GM10266 (cell line): ENCODE measurements around the gene ITIH2.
"Not testable (repeated sequence)": the region's sequence is repeated elsewhere in the genome, so short reads cannot be mapped to it uniquely, and the experiment has no call there.

Experiments used
- DNase-seq: peaks from one replicate; pipeline ENCODE4 v3.0.0; 2012; ENCODE audit errors: extremely low spot score
- CTCF ChIP-seq: IDR thresholded peaks from 2 replicates; pipeline ENCODE4 v1.5.1; 2012; ENCODE audit warnings: mild to moderate bottlenecking, low read depth; ENCODE audit not compliant: control insufficient read depth, insufficient read depth; ENCODE audit errors: missing control alignments

ITIH2 gene

DNA sequence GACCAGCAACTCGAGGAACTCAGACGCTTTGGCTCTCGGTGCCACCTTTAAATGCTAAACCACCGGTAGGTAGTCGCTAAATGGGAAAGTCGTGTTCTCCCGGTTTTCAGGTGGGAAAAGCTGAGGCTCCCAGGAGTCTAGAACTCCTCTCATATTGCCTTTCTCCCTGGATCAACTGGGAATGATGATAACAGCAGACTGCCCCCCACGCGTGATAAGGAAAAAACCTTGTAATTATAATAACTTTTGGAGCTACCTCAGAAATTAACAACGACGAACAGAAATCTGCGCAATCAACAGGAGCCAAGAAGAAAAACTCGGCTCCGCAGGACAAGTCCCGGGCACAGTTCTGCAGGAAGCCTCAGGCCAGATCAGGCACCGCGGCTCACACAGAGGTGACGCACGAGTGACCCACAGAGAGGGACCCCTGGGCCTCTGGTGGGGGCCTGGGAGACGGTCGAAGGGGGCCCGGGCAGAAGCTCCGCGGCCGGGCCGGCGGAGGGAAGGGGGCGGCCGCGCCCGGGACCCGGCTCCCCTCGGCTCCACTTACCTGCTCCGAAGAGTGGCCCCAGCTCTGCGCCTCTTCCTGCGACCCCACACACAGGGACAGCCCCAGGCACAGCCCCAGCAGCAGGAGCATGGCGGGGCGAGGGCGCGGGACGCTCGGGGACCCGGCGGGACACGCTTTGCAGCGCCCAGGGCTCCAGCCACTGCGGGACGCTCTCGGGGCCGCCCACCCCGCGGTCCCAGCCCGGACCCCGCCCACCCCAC, 36.7 kb upstream of the ITIH2 start, which contains the start of gene ITIH5:
Gene ITIH5, minus strand, starts transcription at position 714 of the 771 bp plus-strand sequence. Its CDS starts 74 bp downstream, at position 640.
- TF ChIP-seq CTCF, result no peak
- DNase-seq, result peak; percentile 43

DNA sequence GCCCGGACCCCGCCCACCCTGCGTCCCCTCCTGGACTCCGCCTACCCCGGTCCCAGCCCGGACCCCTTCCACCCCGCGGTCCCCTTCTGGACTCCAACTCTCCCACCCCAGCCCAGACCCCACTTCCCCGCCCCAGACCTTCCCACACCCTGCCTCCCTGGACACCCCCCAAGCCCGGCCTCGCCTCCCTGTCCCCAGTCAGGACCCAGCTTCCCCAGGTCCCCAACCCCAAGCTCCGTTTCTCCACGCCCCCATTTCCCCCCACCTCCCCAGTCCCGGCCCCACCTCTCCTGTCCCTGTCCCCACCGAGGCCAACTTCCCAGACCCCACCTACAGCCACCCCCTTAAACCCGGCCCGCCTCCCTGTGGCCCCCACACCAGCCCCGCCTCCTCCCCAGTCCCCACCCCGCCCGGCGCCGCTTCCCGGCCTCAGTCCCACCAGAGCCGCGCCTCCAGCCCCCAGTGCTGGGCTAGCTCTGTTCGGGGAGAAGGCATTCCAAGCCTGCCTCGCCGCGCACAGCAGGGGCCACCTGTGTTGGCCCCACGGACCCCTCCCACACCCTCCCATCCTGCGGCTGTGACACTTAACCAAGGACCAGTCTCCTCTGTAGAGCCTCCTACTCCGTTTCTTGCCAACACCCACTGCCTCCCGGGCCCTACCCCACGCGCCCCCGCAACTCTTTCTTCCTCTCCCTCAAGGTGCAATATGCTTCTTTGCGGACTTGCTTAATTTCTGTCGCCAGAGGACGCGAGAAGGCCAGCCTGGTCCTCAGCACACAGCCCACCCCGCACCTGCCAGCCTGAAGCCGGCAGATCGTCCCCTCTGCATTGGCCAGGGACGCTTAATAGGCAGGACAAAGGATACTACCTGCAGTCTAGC, 35.6 kb upstream of the ITIH2 start:
- TF ChIP-seq CTCF, result no peak
- DNase-seq, result peak; percentile 39

DNA sequence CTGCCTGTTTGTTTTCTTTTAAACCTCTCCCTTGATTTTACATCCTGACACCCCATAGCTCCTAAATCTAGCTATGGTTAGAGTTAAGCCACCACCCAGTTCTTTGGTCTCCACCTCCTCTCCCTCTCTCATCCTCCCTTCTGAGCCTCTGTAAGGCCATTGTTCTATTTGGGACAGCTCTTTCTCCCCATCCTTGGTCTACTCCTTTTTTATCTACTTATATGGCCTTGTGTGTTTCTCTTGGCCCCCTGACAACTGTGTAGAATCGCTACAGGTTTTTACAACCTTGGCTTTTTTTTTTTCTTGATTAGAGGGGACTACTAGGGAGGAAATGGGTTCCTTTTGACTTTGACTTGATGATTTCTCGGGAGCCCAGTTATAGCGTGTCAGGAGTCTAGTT, 33.0 kb upstream of the ITIH2 start:
- no peak for TF ChIP-seq CTCF
- no peak for DNase-seq

DNA sequence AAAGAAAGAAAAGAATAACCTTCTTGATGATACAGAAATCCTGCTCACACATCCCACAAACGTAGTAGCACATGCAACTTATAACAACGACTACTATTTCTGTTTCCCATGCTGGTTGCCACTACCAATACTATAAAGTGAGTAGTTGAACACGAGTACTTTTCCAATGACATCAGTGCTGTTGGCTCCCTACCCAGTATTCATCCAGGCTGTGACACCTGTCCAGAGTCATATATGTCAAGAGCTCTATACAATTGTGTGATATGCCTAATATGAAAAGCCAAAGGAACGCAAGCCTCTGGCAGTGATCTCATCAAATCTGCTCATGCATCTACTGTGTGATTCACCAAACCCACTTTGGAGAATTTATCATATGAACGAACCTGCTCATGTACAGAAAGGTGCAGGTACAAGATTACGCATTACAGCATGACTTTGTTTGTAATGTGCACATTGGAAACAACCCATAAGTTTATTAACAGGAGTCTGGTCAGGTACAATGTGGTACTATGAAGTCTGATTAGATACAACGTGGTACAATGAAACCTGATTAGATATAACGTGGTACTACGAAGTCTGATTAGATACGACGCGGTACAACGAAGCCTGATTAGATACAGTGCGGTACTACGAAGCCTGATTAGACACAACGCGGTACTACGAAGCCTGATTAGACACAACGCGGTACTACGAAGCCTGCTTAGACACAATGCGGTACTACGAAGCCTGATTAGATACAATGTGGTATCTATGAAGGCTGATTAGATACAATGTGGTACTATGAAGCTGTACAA, 30.6 kb upstream of the ITIH2 start:
- DNase-seq, result no peak
- no peak for TF ChIP-seq CTCF

GRCh38 chr10:7679256-7679655, 23.9 kb upstream of the ITIH2 start:
- DNase-seq, result no peak
- TF ChIP-seq CTCF, result no peak

- DNase-seq, result not testable (repeated sequence)
Observed at GRCh38 chr10:7680078-7680477, 23.0 kb upstream of the ITIH2 start.
